DMS 273 (cell line): ENCODE measurements around the gene FZD8.

ENCODE experiments used
- DNase-seq: peaks from one replicate; lab custom pipeline; 2025; ENCODE audit not compliant: unreplicated experiment; lab: John Stamatoyannopoulos, UW

Gene FZD8

DNA sequence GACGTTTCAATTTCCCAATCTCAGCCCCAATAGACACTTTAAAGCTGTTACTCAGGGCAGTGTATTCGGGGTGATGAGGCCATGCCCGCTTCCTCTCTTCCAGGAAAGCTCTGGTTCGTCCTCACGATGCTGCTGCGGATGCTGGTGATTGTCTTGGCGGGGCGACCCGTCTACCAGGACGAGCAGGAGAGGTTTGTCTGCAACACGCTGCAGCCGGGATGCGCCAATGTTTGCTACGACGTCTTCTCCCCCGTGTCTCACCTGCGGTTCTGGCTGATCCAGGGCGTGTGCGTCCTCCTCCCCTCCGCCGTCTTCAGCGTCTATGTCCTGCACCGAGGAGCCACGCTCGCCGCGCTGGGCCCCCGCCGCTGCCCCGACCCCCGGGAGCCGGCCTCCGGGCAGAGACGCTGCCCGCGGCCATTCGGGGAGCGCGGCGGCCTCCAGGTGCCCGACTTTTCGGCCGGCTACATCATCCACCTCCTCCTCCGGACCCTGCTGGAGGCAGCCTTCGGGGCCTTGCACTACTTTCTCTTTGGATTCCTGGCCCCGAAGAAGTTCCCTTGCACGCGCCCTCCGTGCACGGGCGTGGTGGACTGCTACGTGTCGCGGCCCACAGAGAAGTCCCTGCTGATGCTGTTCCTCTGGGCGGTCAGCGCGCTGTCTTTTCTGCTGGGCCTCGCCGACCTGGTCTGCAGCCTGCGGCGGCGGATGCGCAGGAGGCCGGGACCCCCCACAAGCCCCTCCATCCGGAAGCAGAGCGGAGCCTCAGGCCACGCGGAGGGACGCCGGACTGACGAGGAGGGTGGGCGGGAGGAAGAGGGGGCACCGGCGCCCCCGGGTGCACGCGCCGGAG, 34.4 kb downstream of the FZD8 start:
- DNase-seq = peak; percentile 26

DNA sequence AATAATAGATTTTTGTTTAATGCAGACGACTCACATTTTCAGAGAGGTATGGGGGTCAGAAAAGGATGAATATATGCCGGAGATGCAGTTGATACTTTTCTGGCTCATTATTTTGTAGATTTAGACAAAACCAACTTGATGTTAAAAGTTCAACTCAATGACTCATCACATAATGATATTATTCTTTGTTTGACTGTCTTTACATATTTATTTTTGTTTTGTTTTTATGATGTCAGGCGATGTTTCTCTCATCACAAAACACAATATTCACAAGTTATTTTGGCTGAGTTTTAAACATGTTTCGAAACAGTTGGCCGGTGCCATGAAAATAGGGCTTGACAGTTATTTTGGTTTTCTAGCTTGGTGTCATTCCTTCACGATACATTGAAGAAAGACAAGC, 35.7 kb downstream of the FZD8 start:
- DNase-seq = no peak

DNA sequence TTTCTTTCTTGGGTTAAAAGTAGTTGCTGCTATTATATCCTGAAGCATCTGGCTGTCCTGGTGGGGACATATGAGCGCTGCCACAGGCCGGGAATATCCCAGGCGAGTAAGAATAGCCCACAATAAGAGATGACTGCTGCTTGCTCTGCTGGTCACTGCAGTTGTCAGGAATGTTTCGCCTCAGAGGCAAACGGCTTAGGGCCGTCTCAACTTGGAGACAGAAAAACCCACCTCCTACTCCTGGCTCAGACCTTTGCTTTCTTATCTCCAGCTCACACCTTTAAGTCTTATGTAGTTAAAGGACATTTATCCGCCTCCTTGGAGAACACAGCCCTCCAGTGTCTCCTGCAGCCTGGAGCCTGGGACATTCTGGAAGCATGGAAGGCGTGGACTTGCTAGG, 36.9 kb downstream of the FZD8 start, which contains the start of gene GJD4:
TSS of gene GJD4 (plus strand) at position 151 of the 400 bp plus-strand sequence. CDS start at position 378, 227 bp downstream.
- no peak for DNase-seq

DNA sequence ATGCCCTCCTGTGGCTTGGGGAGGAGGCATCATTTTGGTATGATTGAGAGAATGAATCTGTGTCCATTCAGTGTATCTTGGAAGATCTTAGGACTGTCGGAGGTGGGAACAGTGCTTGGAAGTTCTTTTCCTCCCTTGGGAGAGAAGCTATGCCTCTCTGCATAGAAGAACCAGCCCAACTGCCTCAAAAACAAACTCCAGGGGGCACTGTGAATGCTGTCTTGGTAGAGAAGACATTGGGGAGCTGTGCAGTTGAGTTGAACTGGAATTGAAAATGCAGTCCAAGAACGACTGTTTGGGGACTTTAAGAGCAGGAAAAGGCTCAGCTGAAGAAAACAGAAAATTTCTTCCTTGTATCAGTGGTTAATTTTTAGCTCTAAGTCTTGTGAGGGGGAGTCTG, 41.9 kb downstream of the FZD8 start:
- peak; percentile 16 for DNase-seq

DNA sequence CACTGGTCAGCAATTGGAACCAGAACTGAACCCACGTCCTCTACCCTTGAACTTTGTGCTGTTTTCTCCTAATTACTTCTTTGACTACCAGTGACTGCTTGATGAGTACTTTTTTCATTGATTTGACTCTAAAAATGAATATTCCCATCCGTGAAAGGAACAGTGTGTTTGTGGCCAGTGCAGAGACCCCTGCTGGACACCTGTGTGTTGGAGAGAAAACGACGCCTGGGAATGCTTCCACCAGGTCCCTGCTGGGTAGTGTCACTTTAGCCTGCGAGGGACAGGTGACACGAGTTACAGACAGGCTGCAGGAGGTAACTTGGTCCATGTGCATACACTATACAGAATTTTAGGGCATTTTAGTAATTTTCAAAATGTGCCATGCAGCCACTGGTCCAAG, 43.7 kb downstream of the FZD8 start:
- DNase-seq = peak; percentile 4

DNA sequence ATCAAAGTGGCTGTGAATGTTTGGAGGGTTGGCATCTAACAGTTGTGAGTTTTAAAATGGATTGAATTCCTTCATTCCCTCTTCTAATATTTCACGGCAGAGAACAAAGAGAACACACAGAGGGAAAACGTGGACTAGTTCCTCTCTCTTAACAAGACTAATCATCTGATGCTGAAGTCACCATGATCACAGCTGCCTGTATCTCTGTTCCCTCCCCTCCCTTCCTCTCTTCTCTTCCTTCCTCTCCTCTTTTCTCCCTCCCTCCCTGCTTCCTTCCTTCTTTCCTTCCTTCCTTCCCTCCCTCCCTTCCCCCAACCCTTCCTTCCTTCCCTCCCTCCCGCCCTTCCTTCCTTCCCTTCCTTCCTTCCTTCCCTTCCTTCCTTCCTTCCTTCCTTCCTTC, 47.0 kb downstream of the FZD8 start:
- DNase-seq = no peak

DNA sequence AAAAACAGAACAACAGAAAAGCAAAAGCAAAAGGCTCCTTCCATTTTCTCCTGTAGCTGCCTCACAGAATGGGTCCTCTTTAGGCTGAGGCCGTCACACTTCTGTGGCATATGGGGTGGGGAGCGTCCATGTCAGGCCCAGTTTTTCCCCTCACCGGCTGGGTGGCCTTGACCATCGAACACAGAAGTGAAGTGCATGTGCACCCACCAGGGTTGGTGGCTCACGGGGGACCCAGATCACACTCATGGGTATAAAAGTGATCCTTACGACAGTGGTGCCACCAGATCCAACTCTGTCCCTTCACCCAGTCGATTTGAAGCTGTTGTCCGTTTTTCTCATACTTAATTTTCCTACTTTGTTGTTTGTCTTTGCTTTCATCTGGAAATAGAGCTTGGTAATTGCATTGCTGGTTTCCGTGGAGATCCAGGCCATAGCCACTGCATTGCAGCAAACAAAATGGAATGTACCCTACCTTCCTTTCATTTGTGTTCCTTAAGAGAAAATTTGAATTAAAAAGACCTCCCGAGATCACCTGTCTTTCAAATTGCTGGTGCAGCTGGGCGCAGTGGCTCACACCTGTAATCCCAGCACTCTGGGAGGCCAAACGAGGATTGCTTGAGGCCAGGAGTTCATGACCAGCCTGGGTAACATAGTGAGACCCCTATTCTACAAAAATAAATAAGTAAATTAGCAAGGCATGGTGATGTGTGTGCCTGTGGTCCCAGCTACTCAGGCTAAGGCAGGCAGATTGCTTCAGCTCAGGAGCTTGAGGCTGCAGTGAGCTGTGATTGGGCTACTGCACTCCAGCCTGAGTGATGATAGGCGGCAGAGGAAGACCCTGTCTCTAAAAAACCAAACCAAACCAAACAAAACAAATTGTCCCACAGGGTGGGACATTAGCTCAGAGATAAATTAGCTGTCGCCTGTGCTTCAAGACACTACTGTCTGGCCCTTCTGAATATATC, 47.7 kb downstream of the FZD8 start:
- no peak for DNase-seq

DNA sequence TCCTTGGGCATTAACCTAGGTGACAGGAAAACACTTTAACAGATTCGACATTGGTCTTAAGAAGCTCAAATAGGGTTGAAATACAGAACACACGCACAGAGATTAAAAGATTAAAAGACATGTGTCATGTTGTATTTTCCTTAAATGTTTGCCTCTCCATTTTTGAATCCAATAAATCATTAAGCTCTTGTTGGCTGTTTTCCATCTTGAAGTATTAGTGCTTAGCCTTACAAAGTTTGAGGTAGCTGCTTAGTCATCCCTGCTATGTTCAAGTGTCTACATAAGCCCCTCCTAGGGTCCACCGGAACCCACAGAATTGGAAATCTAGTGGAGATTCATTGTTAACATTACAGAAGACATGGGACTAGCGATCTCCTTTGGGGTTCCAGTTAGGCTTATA, 49.7 kb downstream of the FZD8 start:
- DNase-seq = no peak

DNA sequence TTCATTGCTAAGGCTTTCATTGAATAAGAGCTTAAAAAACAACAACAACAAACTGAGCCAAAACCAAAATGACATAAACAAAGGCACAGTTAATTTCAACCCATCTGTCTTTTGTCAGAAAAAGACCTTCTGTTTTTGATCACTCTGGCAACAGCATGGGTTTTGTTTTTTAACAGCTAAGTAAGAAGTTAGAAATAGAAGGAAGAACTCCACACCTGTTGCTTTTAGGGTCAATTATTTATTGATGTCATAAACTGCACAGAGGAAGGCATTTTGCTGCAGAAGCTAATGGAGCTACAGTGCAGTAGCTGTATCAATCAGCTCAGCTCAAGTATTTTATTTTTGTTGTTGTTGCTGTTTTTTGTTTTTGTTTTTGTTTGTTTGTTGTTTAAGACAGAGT, 53.3 kb downstream of the FZD8 start:
- DNase-seq = no peak
